DMS153 treated with DMSO at 0.1 percent for 48 hours (cell line): ENCODE data around the gene ALDH9A1.
"Not testable (repeated sequence)": the region's sequence is repeated elsewhere in the genome, so short reads cannot be mapped to it uniquely, and the experiment has no call there.

Experiments used
- DNase-seq: peaks from one replicate; lab custom pipeline; 2025; ENCODE audit not compliant: unreplicated experiment; lab: John Stamatoyannopoulos, UW

ALDH9A1 gene

DNA sequence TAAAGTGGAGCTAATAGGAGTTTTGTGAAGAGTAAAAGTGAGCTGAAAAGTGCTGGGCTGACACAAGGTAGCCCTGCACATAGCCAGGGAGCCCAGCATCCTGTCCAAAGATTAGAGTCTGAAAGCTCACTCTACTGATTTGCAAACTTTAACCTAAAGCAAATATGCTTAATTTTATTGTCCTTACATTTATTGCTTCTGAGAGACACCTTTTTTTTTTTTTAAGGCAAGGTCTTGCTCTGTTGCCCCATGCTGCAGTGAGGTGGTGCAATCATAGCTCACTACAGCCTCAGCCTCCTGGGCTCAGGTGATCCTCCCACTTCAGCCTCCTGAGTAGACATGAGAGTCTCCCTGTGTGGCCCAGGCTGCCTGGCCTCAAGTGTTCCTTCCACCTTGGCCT lies 50.8 kb downstream of the ALDH9A1 start:
- DNase-seq: no peak

DNA sequence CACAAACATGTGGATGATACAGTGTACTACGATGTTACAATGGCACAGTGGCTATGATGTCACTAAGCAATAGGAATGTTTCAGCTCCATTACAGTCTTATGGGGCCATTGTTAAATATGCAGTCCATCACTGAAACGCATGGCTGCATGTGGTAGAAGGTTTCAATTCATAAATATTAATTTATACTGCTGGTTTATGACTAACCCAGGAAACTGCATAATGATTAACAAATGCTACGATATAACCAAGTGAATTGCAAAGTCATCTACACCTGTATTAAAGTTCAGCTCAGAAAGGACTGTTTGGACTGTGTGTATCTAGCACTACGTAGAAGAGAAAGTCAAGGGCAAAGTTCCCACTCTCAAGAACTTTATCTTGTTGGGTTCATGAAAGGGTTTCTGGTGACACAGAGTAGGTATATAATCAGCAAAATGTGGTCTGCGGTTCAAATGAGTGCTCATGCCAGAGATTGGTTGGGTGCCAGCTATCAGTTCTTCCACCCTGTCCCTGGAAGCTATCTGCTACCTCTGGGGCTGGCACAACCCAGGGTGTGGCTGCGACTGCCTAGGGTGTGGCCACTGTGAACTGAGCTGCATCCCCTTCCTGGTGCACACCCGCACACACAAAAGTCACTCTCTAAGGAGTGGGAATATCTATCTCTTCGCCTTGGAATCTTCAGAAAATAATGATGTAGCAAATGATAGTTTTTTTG lies 52.6 kb downstream of the ALDH9A1 start:
- DNase-seq: no peak

- no peak for DNase-seq
Observed at GRCh38 chr1:165644064-165644735, 54.2 kb downstream of the ALDH9A1 start.

- DNase-seq: no peak
Observed at GRCh38 chr1:165641231-165641987, 57.0 kb downstream of the ALDH9A1 start.

DNA sequence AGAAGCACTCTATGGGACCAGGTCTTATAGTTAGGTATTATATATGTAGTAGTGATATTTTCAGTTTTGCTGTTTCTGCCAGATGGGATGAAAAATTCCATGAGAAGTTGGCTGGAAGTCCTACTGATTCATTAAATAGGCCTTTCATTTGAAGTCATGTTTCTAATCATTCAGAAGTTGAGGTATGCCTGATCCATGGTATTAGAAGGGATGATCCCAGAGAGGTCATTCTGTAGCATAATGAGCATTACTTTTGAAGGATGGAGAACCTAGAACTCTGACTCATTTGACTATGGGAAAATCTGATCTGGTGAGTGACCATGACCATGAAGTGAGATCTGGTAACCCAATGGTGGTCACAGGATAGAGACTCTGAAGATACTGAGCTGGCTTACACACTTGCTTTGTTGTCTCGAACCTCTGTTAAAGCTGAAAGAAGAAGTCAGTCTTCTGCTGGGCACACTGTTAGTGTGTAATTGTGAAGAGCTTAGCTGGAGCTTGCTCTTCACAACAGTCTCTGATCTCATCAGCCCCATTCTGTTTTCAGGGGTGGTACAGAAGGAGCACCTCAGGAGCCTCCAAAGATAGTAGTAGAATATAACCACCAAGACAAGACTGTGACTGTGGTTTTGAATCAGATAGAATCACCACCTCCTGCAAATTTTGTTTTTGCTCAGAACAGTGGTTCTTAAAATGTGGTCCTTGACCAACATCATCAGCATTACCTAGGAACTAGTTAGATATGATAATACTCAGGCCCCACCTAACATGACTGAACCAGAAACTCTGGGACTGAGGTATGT lies 58.3 kb downstream of the ALDH9A1 start:
- no peak for DNase-seq

- DNase-seq: not testable (repeated sequence)
Observed at GRCh38 chr1:165638211-165638610, 60.2 kb downstream of the ALDH9A1 start.

DNA sequence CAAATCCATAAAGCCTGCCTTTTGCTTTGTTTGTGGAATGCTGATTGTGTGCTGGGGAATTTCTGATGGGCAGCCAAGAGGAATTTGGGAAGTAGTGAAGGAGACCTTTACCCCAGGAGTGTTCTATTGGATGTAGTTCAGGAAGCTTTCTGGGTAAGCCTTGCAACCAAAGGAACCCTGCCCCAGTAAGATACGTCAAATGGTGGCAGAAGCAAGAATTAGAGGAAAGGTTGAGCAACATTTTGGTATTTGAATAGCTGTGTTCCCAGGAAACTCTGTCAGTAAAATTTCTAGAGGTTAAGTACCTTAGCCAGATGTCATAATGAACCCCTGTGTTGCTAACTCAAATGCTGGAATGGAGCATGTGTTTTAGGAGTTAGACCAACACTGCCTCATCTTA lies 60.9 kb downstream of the ALDH9A1 start:
- no peak for DNase-seq

DNA sequence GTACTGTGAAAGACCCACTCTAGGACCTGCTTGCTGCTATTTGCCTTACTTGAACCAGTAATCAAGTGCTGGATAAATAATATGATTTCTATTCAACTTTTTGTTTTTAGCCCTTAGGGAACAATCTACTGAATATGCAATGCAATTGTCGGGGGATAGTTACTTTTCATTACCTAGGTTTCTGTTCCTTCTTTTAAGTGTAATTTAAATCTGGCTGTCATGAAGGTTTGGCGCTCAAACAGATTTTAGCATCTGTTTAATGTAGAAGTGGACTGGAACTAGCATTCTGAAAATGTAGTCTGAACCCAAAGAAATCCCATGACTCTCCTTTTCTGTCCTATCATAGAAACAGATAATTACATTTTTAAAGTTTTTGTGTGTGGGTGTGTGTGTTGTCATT lies 62.5 kb downstream of the ALDH9A1 start:
- DNase-seq: no peak

DNA sequence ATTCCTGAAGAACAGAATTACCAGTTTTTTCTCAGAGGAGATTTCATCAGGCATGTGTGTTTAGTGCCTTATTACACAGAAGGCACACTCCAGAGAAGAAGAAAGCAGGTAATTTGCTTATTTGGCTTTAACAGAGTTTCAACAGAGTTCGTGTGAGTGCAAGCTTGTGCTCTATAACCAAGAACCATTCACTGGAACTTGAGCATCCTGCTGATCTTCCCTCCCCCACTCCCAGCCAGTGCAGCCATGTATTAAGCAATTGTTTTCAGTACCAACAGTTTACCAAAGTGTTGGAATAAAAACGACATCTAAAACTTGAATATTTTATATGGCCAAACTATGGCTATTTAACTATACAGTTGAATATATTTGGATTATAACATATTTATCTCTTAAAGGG lies 63.0 kb downstream of the ALDH9A1 start:
- no peak for DNase-seq

DNA sequence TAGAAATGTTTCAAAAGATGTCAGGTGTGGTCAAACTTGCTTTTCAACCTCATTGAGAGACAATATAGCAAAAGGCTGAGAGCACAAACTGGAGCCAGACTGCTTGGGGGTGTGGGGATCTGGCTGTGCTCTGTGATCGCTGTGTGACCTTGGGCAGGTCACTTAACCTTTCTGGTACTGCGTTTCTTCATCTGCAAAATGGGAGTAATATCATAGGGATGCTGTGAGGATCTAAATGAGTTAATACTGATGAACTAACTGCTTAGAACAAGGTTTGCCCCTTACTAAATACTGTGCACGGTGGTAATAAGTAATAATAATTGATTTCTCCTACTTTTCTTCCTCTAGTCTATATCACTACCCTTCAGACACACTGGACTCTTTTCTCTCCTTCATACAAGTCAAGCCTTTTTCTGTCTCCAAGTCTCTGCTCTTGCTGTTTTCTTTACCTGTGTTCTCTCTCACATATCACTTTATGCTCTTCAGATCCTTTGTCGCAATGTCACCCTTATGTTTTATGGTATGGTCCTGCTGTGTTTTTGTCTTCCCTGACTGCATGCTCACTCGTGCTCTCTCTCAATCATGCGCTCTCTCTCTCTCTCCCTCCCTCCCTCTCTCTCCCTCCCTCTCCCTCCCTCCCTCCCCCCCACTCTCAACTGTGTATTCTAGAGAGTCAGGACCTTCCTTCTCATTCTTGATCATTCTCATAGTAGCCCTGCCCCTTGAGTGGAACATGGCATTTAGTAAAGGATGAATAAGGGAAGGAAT lies 64.0 kb downstream of the ALDH9A1 start:
- no peak for DNase-seq

- DNase-seq: no peak
Observed at GRCh38 chr1:165633614-165634013, 64.7 kb downstream of the ALDH9A1 start.

DNA sequence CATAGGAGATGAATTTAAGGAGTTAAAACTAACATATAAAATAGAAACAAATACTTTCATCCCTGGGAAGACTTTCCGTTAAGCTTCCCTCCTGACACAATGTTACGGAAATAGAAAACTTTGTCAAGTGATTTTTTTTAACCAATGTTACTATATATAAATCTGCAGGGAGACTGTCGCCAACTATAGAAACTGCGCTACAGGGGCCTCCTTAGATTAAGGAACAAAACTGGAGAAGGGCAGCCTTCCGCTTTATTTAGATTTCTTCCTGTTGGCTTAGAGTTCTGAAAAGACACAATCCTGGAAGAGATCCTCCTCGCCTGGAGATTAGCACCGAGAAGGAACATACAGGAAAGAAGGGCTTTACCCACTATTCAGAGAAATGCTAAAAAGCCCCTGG lies 65.9 kb downstream of the ALDH9A1 start:
- no peak for DNase-seq

GRCh38 chr1:165632152-165632469 lies 66.3 kb downstream of the ALDH9A1 start:
- DNase-seq: no peak

DNA sequence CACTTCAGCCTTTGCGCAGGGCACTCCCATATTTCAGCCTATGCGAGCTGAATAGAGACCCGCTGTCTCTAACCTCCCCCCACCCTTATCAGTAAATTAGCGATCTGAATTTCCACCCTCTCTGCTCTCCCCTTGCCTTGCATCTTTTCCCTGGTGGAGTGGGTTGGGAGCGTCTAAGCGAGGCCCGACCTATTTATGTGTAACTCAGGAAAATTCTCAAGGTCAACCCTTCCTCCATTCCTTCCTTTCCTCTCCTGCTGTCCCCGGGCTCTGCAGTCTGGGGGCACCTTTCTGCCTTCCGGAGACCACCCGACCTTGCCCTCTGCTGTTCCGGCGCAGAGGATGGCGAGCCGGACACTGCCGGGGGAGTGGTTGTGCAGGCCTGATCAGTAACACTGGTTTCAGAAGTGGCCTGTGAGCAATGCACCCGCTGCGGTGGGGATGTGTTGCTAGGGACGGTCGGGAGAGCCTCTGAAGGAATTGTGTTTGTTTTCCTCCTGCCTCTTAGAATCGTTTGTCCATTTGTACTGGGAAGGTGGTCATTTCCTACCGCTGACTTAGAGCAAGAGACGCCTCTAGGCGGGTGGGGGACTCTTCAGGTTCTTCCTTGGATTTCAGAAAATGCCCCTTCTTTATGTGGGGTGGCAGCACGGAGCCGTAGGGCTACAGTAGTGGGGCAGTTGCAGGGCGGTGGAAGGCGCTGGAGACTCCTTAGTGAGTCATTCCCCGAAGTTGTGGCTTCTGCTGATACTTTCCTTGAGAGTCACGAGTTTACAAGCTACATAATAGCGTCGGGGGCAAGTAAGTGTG lies 66.8 kb downstream of the ALDH9A1 start:
- no peak for DNase-seq

DNA sequence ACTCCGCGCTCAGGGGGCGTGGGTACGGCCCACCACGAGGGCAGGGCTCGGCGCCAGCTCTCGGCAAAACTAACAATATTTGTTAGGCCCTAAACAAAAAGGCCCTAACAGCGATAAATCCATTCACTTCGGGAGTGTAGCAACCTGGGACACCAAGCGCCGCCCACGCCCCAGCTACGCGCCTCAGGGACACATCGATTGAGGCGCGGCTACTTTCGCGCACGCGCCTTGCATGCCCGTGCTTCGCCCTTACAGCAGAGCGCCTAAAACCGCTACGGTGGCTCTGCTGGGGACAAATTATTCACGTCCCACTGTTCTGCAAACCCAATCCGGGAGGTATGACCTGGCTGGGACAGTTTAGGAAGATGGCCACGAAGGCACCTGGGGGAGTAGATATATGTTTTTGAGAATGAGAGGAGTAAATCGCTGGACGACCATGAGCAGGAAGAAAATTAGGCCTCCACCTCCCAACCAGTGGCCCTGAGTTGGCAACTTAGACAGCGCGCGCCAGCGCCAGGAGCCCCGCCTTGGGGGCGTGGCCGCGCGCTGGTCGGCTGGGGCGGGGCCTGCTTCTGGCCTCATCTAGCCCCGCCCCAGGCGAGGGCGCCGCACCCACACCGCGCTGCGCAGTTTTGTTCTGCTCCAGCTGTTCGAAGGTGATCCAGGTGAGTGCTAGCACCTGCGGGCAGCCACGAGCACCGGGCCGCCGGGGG lies 67.6 kb downstream of the ALDH9A1 start, which contains the start of gene MGST3:
TSS of gene MGST3 (plus strand) at position 606 of the 713 bp plus-strand sequence. CDS start 18,614 bp downstream, outside the sequence.
- peak; percentile 99 for DNase-seq

DNA sequence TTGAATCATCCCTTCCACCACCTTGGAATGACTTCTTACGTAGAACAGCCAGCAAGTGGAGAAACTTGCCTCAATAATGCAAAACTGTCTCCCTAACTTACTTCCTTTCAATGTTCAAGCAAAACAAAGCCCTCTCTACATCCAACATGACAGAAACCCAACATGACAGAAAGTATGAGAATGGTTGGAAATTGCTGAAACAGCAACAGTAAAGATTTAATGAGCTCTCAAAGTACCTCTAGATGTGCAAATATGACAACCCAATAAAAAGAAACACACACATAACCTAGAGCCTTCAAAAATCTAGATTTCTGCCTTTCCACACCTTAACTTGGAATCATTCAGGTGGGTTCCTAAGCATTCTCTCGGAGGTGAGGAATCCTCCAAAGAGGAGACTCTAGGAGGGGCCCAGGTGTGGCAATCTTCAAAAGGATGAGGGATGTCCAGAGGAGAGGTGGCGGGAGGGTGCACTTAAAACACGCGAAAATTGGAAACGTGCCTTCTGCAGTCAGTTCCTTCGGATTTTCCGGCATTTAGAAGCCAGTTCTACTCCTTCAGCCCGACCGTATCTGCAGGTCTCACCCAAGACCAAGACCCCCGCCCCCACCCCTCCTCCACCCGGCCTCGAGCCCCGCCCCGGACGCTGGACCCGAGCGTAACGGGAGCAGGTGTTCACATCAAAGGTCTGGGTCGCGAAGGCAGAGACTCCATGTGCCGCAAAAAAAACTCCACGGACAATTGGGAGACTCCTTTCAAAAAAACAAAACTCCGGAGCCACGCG lies 68.3 kb downstream of the ALDH9A1 start:
- peak; percentile 91 for DNase-seq

- no peak for DNase-seq
Observed at GRCh38 chr1:165629151-165629550, 69.2 kb downstream of the ALDH9A1 start.

GRCh38 chr1:165628147-165628822 lies 70.1 kb downstream of the ALDH9A1 start:
- DNase-seq: no peak
